ENCODE measurements around the gene TMA16.

The TMA16 gene

DNA sequence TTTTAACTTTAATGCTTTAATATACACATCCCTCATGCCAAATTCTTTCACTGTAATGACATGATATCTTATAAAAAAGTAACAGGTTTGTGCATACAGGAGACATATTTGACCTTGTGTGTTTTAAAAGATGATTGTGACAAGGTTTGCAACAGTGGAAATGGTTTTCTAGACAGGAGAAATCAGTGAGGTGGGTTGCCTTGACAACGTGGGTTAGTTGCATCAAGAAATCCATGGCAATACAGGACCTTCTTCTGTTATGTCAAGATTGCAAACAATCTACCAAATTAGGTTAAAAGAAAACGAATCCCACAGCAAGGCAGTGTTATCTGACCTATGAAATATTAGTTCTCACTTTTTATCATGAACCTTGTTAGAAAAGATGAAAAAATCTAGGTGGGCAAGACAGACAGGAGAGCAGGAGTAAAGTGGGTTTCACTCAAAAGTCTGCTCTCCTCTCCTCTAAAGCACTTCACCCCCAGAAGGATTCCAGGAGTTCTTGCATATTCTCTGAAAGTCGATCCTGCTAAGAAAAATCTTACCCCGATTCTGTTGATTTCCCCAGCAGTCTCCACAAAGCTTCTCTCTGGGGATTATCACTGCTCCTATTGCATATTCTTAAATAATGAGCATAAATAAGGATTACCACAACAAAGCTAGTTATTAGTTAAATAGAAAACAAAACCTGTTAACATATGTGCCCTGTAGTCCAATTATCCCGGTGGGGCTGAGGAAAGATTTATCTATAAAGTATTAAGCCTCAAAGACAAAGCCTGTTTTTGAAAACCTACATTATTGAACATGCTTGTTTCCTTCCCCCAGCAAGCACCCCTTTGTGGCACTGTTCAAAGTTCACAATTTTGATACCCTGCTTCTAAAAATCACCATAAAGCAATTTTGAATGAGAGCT, 71.0 kb downstream of the TMA16 start:
- no peak for DNase-seq

DNA sequence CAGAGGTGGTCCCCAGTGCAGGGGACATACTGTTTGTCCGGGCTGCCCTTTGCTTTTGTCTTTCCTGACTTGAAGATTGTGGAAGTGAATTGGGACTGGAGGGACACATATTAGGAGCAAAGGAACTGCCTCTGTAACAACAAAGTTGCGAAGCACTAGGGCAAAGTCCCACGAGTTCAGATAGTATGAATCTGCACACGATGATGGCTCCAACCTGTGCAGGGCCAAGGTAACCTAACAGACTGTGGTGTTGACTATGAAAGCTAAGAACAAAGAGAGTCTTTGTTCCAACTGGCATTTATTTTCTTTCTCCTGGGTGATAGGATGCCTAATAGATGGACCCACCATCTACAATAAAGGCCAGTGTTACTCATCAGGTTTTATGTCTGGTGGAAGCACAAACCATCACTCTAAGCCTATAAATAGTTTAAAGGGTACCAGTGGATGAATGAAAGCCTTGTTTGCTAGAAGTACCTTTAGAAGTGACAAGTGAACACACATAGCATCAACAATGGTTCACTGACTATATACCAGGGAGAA, 71.8 kb downstream of the TMA16 start:
- no peak for DNase-seq

DNA sequence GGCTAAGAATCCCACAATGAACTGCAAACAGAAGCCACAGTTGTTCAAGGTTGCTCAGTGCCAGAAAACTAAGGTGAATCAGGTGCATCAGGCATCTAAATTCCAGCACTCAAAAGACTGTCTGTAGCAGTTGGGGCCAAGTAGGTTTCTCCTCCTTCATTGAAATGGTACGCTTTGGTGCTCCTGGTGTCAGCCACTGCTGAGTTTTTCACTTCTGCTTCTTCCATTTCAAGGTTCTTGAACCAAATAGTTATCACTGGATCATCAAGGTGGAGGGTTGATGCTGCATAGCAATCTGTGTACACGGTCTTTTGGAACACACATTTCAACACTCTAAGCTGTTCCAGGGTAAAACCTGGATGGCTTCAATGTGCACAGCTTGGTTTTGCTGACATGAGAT, 74.4 kb downstream of the TMA16 start:
- no peak for DNase-seq
